Activated T-helper 9 cell treated with anti-CD3 and anti-CD28 coated beads, Interleukin-2, amount 50 U/mL, for 16 hours (primary cell): ENCODE data around the gene CLNK.

Source experiments
- DNase-seq: peaks from one replicate; pipeline ENCODE4 v3.0.0-alpha.2; 2020; ENCODE audit warnings: low read depth

Gene CLNK

DNA sequence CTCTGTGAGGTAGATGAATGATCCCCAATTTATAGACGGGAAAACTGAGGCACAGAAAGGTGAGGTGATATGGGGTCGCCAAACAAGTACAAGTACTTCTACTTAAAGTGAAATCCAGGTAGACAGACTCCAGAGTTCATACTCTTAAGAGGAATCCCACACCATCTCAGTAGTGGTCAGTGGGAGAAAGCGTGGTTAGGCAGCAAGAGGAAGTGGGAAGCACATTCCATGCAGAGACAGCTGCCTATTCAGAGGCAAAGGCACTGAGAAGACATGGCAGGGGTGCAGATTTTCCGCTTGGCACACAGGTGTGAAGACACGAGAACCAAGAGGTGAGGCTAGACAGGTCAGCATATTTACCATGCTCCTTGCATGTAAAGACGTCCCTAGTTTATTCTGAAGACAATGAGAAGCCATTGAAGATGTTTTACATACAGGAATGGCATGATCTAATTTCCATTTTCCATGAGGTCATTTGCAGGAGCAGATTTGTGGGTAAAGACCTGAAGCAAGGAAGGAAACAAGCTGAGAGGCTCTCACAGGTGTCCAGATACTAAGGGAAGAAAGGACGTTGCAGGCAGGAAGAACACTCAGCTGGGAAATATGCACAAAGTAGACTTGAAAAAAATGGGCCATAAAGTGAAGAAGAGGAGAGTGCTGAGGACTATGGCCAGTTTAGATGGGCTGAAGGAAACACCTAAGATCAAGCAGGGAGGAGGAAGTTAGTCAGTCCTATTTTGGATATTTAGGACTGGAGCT is 17.3 kb upstream of the CLNK start:
- DNase-seq = no peak

- no peak for DNase-seq
These were observed 16.6 kb upstream of the CLNK start for GRCh38 chr4:10701161-10701560.

DNA sequence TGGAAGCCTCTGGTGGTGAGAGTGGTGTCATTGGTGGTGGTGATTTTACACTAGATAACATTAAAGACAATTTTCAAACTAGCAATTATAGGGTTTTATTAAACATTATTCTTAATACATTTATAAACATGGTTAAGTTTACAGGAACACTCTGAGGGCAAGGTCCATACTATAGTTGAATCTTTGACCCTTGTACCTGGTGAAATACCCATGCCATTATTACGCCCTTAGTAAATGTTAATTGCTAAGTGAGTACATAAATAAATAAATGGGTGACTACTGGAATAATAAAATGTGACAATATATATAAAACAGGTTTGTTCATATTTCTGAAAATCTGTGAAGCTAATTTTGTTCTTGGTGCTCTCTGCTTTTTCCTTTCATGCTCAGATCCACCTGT is 13.6 kb upstream of the CLNK start:
- no peak for DNase-seq

DNA sequence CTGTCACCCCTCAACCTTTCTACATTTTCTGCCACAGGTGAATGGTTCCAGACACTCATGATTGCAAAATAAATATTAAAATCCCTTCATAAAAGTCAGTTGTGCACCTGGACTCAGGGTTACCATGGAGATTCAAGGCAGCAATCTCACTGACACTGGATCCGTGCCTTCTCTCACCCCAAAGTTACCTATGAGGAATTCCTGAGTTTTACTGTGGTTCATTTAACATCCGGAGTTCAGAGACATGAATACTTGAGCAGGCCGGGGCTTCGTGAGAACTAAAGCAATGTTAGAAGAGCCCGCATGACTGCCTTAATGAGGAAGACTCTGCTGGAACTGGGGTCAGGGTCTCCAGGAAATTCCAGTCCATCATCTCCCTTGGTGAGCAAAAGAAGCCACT is 12.5 kb upstream of the CLNK start:
- DNase-seq = no peak

GRCh38 chr4:10696253-10696652 is 11.7 kb upstream of the CLNK start:
- DNase-seq = no peak

GRCh38 chr4:10694828-10695209 is 10.3 kb upstream of the CLNK start:
- no peak for DNase-seq

- no peak for DNase-seq
These were observed 9.7 kb upstream of the CLNK start for GRCh38 chr4:10694151-10694827.

DNA sequence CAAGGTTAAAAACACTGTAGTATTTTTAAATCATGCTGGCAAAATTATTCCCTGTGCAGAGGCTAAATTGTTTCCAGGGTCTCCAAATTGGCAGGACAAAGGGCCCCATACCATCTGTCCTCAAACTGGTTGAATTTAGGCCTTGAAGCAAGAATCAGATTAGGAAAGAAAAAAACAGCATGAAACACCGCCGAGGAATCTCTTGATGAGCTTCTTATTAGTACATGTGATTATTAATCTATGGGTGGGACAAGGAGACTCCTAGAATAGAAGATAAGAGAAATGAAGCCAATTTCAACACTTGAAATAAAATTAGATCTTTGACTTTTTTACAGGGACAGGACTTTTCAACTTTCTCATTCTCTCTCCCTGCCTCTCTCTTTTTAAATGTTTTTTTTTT is 7.1 kb upstream of the CLNK start:
- DNase-seq = no peak

- no peak for DNase-seq
These were observed 5.8 kb upstream of the CLNK start for GRCh38 chr4:10690185-10690907.

GRCh38 chr4:10688846-10689245 is 4.3 kb upstream of the CLNK start:
- no peak for DNase-seq

DNA sequence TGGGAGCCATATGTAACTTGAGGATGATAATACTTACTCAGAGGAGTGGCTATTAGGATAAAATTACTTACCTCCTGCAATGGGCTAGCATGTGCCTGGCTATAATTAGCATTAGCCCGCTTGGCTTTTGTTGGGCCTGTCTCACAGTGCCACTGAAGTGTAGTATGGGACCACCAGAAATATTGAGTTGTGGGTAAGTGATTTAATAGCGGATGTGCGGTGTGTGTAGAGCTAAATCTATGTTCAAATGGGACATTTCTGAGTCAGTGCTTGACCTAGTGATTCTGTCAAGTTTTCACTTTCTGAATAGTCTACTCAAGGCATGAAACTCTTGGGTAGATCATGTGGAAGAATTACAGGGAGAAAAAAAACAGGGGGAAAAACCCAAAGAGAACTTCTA is 3.5 kb upstream of the CLNK start:
- no peak for DNase-seq

- DNase-seq = no peak
These were observed 3.0 kb upstream of the CLNK start for GRCh38 chr4:10687526-10687925.

GRCh38 chr4:10682397-10682796 is 2.2 kb downstream of the CLNK start:
- DNase-seq = no peak

- no peak for DNase-seq
These were observed 6.6 kb downstream of the CLNK start for GRCh38 chr4:10677796-10678497.

GRCh38 chr4:10673817-10674369 is 10.7 kb downstream of the CLNK start:
- DNase-seq = no peak

DNA sequence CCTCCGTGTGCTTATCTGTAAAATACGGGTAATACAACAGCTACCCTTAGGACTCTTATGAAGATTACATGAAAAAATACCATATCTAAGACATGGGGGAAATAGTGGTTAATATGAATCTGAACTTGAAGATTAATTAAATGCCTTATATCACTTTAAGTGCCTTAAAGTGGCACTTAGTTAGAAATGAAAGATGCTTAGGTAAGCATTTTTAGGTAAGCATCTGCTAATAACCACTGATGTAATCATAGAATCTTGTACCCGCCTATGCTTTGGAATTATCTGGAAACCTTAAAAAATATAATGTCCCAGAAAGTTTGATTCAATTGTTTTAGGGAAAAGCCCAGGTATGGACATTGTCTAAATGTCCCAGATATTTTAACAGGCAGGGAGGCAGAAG is 12.2 kb downstream of the CLNK start:
- no peak for DNase-seq

DNA sequence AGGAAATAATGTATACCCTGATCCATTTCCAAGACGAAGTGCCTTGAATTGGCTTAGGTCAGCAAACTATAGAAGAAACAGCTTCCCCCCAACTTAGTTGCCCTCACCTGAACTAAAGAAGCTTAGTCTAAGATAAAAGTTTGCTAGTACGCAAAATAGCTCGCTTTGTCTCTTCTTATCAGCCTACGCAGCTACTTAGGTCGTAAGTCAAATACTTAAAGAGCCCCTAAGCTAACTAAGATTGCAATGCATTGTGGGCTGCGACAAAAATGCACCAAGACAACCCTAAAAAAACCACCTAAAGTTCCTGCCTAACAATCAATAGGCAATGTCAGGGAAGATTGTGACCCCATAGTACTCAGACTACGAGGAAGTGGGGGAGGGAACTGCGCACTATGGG is 12.8 kb downstream of the CLNK start:
- DNase-seq = no peak

GRCh38 chr4:10671366-10671765 is 13.2 kb downstream of the CLNK start:
- no peak for DNase-seq

DNA sequence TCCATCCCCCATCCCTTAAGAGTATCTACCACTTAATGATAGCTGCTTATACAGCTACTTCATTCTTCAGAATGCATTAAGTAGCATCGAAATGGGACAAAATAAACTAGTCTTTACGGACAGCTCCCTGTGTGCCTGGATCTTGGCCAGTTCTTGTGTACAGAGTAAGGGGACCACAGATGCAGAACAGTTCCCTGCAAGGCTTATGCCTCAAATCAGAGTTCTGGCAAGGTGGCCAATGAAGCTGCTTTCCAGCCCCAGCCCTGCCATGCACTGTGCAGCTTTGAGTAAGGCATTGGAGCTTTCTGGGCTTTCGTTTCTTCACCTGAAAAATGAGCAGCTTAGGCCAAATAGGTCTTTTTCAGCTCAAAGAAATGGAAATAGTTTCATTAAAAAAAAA is 14.2 kb downstream of the CLNK start:
- no peak for DNase-seq

GRCh38 chr4:10667701-10668326 is 16.8 kb downstream of the CLNK start:
- no peak for DNase-seq

DNA sequence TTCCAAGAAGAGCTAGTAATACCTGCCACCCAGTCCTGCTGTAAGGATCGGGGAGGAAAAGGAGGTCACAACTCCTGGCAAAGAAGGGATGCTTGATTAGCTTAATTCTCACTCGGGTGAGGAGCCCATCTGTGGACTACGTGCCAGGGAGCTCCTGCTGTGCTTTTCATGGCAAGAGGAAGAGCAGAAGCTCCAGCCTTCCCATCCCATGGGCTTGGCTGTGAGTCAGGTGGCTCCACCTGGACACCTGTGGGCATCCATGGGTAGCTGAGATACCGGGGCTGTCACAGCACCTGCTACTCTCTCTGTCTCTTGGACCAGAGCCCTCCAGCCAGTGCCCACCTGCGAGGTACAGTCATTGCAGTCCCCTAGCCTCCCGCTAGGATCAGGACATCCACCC is 18.0 kb downstream of the CLNK start:
- no peak for DNase-seq

- no peak for DNase-seq
These were observed 20.2 kb downstream of the CLNK start for GRCh38 chr4:10664408-10664807.
